HG02840 (cell line): Measurements from ENCODE around the gene UBE3C.
"Not testable (repeated sequence)": the region's sequence is repeated elsewhere in the genome, so short reads cannot be mapped to it uniquely, and the experiment has no call there.

Source experiments
- ATAC-seq: cut with Tn5 transposase; IDR thresholded peaks from one replicate; pipeline ENCODE4 v1.9.1; 2021; ENCODE audit warnings: mild to moderate bottlenecking, moderate library complexity, moderate number of reproducible peaks; ENCODE audit not compliant: unreplicated experiment, low FRiP score

UBE3C gene

DNA sequence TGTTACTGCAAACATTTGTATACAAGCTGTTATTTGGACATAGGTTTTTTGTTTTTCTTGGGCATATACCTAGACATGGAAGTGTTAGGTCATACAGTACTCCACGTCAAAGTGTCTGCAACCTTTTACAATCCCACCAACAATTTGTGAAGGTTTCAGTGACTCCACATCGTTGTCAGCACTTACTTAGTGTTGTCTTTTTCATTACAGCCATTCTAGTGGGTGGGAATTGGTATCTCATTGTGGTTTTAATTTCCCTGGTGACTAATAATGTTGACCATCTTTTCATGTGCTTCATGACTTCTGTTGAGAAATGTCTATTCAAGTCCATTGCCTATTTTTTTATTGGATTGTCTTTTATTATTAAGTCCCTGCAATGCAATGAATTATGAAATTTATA lies 95.0 kb downstream of the UBE3C start:
- ATAC-seq, result no peak

DNA sequence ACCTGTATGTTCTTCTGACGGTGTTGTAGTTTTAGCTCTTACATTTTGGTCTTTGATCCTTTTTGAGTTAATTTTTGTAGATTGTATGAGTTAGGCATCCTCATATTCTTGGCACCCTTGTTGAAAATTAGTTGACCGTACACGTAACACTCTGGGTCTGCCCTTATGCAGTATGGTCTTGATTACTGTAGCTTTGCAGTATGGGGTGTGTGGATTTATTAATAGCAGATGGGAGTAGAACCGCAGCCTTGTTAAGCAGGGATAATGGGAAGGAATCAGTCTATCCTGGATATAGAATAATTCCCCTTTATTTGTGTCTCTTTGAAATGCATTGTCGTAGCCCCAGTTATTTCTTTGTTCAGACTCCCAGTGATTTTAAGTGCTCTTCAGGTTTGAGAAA lies 95.5 kb downstream of the UBE3C start:
- ATAC-seq, result no peak

DNA sequence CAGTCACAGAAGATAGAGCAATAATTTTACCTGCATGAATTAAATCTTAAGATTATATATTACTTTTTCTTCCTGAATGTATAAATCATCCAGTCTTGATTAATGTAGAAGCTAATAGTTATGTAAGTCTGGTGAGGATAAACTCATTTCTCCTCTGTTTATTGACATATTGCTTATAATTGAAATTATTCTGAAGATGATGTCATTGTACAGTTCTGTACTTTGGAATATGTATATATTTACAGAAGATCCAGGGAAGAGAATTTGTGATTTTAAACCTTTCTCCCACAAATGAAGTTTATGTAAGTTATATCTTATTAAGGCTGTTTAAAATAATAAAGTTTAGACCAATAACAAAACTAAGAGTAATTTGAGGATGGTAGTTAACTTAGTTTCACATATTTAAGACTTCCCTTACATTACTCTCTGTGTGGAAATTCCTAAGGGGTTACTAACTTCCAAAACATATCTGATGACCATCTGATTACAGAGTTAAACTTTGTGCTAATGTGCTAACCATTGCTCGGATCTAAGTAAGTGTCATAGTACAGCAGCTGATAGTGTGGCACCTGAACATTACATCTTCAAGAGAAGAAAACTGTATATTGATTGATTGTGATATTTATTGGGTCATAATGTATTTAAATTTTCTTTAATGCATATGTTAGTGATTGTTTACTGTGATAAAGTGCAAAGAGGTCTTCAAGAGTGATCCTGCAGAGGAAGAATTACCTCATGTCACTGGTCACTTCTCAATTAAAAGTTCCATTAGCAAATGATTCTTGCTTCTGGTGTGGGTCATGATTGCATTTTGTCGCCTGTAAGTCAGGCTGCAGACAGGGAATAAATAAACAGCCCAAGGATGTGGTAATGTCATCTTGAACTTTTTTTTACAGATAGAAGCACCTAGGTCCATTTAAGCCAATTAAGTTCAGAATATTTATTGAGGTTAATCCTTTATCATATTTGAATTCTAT lies 96.9 kb downstream of the UBE3C start:
- no peak for ATAC-seq

DNA sequence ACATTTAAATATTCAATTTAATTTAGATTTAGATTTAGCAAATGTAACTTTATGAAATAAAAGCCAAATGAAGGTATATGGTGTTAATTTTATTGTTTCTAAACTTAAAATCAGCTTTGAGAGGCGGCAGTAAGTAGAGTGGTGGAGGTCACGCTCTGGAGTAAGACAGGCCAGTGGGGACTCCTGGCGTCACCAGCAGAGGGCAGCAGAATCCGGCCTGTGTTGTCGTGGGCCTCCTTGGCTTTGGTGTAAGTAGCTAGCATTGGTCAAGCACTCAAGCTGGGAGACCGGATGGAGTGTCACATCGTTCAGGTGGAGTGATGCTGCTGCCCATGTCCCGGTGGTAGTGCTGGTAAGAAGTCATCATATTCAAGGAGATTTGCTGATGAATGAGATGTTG lies 99.4 kb downstream of the UBE3C start:
- no peak for ATAC-seq

DNA sequence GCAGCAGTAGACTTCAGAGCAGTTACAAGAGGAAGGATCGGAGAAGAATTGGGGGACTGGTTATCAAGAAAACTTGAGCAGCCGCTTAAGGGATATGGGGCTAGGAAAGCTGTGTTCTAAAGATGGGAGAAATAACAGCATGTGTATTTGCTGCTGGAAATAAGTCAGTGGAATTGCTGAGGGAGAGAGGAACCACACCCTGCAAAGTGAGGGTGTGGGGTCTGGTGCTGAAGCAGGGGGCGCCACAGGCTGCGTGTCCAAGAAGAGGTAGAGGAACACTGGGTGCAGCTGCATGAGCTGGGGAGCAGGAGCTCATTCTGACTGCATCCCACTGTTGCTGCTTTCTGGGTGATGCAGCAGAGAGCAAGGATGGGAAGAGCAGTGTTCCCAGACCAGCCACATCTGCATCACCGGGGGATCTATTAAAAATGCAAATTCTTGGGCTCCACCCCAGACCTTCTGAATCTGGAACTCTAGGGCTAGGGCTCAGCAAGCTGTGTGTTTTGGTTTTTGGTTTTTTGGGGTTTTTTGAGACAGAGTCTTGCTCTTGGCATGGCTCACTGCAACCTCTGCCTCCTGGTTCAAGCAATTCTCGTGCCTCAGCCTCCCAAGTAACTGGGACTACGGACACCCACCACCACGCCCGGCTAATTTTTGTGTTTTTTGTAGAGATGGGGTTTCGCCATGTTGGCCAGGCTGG lies 101.0 kb downstream of the UBE3C start:
- no peak for ATAC-seq

DNA sequence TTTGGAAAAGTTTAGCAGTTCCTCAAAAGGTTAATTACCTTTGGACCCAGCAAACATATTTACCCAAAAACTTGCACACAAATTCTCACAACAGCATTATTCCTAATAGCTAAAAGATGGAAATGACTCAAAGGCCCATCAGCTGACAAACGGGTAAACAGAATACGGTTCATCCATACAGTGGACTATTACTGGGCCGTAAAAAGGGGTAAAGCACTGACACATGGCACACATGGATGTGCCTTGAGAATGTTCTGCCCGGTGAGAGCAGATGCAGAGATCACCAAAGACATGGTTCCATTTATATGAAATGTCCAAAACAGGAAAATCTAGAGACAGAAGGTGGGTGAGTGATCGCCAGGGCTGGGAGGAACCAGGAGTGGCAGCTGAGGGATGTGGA lies 102.9 kb downstream of the UBE3C start:
- ATAC-seq, result no peak

- no peak for ATAC-seq
These were observed 106.0 kb downstream of the UBE3C start for GRCh38 chr7:157244516-157245294.

GRCh38 chr7:157246052-157246451 lies 107.3 kb downstream of the UBE3C start:
- ATAC-seq, result no peak

DNA sequence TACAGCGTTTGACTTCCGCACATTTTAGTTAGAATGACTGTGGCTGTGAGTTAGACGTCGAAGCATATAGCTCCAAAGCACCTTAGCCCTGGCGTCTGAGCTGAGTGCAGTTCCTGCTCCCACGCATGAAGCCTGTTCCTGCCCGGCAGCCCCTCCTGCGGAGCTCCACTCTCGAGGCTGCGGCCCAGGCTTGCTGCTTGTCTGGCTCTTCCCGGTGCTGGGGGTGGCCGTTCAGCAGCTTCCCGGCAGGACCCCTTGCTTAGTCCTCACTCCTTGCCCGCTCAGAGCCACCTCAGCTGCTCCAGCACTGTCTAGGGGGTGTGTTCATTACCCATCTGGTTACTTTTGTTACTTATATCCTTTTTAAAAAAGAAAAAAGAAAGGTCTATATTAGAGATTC lies 109.9 kb downstream of the UBE3C start:
- ATAC-seq, result no peak

DNA sequence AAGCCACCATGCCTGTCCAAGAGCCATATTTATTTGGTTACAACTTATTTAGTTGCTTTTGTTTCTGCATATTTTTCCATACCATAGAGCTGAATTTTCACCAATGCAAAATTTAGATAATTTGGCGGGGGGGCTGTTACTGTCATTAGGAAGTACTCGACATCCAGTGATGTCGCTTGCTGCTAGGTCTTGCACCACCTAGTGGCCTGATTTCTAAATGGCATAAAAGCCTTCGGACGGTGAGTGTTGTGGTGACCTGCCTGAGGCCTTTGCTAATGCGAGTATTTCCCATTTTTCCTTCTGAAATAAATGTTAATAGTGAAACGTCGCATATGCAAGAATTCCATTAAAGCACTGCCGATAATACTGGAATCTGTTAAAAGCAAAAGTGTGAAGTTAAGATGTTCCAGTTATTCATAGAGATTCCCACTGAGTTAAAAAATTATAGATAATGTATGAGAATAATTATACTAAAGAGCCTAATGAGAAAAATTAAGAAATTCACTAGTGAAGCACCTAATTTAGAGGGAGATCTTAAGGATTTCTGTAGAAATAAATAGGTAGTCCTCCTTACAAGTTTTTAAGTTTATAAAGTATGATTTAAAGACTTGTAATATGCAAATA lies 112.0 kb downstream of the UBE3C start:
- ATAC-seq, result no peak

DNA sequence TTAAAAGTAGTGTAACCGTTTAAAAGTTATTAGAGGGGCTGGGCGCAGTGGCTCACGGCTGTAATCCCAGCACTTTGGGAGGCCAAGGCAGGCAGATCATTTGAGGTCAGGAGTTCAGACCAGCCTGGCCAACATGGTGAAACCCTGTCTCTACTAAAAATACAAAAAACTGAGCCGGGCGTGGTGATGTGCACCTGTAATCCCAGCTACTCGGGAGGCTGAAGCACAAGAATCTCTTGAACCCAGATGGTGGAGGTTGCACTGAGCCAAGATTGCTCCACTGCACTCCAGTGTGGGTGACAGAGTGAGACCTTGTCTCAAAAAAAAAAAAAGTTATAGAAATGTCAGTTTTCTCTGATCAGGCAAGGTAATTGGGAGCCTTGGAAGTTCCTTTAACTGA lies 113.1 kb downstream of the UBE3C start:
- not testable (repeated sequence) for ATAC-seq

DNA sequence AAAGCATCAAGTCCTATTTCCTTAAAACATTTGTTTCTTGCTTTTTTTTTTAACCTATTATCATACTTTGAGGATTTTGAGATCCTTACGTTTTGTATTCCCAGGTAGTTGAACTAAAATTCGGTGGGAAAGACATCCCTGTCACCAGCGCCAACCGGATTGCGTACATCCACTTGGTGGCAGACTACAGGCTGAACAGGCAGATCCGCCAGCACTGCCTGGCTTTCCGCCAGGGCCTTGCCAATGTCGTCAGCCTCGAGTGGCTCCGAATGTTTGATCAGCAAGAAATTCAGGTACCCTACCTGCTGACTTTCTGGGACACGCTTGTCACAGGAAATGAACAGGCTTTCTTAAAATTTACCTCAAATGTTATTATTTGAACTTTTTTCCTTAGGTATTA lies 115.1 kb downstream of the UBE3C start:
- ATAC-seq, result no peak

DNA sequence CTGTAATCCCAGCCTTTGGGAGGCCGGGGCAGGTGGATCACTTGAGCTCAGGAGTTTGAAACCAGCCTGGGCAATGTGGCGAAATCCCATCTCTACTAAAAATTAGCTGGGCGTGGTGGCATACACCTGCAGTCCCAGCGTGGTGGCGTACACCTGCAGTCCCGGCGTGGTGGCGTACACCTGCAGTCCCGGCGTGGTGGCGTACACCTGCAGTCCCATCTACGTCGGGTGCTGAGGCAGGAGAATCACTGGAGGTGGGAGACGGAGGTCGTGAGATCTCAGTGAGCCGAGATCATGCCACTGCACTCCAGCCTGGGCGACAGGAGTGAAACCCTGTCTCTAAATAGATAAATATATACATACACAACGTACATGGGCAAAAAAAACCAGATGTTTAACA lies 116.1 kb downstream of the UBE3C start:
- ATAC-seq, result not testable (repeated sequence)

DNA sequence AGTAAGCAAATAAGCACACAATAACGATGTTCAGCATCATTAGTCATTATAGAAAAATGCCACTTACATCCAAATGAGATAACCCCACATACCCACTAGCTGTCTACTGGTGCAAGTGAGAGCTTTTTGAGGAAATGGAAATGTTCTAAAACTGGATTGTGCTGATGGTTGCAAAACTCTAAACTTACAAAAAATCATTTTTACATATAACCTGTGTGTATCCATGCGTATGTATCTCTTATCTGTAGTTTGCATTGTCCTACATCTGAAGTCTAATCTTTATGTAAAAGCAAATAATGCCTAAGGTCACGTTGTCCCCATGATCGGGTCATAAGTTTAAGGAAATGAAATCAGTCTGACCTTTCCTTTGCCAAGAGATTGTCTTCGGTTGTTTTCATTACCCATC lies 116.5 kb downstream of the UBE3C start:
- ATAC-seq, result no peak

- ATAC-seq, result no peak
These were observed 124.4 kb downstream of the UBE3C start for GRCh38 chr7:157263156-157263555.

DNA sequence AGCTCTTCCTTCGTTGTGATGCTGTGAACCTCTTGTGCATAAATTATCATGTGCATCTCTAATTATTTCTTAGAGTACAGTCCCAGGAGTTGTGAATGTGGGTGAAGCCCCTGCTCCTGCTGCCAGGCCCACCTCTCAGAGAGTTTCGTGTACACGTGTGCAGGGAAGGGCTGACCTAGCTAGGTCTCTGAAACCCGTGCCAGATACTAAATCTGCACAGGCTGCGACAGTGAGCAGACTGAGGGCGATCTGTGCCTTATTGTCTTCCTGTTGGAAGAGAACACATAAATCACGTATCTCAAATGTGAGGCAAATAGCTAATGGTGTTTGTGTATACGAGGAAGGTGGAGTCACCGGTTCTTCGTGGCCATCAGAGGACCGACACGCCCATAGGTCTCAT lies 126.3 kb downstream of the UBE3C start:
- ATAC-seq, result no peak

GRCh38 chr7:157266272-157266671 lies 127.5 kb downstream of the UBE3C start:
- no peak for ATAC-seq

GRCh38 chr7:157267516-157267915 lies 128.8 kb downstream of the UBE3C start:
- ATAC-seq, result no peak

- ATAC-seq, result no peak
These were observed 129.2 kb downstream of the UBE3C start for GRCh38 chr7:157267956-157268355.

- ATAC-seq, result no peak
These were observed 129.8 kb downstream of the UBE3C start for GRCh38 chr7:157268540-157268939.
